ENCODE results near the gene CCL23.
"Not testable (repeated sequence)": the region's sequence is repeated elsewhere in the genome, so short reads cannot be mapped to it uniquely, and the experiment has no call there.

CCL23 gene

DNA sequence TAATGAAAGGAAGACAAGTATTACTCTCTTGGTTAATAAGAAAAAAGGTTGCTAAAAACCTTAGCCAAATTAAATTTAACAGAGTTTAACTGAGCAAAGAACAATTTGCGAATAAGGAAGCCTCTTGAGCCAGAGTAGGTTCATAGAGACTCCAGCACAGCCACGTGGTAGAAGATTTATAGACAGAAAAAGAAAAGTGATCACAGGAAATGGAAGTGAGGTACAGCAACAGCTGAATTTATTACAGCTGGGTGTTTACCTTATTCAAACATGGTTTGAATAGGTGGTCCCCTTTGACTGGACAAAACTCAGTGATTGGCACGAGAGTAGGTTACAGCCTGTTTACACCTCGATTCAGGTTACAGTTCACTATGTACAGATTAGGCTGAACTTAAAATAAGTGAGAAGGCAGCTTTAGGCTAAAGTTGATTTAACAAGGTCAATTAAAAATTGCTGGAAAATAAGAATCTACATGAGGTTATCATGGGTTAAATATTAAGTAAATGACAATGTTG, 13.1 kb downstream of the CCL23 start:
- no peak for DNase-seq

DNA sequence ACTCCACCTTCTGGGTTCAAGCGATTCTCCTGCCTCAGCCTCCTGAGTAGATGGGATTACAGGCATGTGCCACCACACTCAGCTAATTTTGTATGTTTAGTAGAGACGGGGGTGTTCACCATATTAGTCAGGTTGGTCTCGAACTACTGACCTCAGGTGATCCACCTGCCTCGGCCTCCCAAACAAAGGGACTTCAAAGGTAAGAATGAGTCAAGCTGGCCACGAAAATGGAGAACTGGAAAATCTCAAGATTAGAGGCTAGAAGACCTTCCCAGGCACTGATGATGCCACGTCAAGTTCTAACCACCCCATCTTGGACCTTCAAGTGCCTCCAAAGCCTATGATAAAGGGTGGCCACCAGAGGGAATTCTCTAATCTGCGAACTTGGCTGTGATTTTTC, 15.1 kb downstream of the CCL23 start:
- no peak for DNase-seq

DNA sequence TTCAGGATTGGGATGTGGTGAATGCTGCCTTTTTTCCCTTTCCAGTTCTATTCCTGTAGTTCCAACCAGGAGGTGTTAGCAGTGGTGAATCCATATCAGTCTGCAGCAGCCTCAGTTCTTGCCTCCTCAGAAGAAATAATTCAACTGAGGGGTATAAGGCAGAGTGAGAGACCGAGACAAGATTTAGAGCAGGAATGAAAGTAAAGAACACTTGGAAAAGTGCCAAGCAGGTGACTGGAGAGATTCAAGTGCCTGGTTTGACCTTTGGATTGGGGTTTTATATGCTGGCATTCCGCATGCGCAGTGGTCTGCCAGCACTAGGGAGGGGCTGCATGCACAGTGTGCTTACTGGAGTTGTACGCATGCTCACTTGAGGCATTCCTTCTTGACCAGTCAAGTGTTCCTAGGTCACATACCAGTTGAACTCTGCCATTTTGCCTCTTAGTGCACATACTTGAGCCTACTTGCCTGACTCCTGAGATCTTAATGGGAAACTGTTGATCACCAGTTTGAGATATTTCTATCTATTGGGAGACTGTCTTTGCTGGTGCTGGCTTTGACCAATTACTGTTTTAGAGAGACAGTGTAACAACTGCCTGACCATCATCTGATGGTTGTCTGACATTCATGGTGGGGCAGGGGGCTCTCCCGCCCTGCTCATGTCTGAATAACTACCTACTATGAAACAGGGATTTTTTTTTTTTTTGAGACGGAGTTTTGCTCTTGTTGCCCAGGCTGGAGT, 15.7 kb downstream of the CCL23 start:
- no peak for DNase-seq

DNA sequence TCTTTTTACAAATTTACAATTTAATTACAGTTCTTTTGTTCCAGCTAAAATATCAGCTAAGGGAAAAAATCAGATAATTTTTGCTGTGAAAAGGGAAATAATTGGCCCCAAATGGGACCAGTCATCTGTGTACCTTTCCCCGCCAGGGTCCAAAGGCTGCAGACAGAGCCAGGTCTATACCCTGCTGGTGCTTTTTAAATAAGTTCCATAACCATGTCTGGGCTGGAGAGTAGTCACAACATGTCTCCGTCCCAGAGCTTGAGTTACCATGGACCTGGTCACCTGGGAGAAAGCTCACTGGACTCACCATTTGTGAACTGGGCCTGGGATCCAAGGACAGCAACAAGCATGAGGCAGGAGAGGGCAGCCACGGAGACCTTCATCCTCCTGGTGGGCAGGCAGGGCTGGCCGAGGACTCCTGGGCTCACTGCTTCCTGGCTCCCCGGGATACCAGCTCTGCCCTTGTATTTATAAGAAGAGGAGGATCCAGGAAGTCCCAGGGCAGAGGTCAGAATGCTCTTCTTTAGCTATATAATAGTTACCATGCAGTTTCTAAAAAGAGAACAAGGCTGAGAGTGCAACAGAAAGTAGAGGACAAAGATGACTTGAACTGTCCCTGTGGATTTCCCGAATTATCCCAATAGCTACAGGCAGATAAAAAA, 16.5 kb downstream of the CCL23 start, which contains the start of gene CCL15:
TSS of gene CCL15 (minus strand) at position 444 of the 662 bp plus-strand sequence. CDS start at position 383, 61 bp downstream.
- no peak for DNase-seq

DNA sequence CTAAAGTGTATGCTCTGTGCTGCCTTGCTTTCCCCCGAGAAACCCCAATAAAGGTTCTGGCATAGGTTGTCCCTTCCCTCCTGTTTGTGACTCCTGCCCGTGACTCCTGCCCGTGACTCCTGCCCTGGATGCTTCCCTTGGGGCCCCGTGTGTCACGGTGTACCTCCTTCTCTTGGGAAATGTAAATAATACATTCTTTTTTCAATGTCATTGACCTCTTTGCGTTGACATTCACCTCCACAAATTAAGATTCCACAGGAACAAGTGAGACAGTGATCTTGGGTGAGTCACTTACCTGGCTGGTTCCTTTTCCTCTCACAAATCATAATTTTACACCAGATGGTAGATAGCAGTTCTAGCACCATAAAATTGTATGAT, 17.1 kb downstream of the CCL23 start:
- DNase-seq, result no peak

DNA sequence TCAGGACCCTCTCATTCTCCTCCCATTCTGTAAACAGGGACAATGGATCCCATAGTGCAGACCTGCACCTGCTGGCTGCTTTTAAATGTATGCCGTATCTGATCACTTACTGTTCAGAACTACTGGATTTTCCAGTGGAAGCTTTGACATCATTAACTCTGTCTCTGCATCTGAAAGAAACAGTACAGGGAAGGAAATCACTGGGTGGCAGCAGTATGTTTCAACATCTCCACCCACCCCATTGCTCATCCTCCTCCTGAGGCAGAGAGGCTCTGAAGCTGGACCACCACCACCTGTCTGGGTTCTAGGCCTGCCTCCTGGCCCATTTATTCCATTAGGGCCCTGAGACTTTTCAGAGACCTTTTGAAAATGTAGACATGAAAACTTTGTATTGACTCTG, 19.0 kb downstream of the CCL23 start:
- DNase-seq, result no peak

DNA sequence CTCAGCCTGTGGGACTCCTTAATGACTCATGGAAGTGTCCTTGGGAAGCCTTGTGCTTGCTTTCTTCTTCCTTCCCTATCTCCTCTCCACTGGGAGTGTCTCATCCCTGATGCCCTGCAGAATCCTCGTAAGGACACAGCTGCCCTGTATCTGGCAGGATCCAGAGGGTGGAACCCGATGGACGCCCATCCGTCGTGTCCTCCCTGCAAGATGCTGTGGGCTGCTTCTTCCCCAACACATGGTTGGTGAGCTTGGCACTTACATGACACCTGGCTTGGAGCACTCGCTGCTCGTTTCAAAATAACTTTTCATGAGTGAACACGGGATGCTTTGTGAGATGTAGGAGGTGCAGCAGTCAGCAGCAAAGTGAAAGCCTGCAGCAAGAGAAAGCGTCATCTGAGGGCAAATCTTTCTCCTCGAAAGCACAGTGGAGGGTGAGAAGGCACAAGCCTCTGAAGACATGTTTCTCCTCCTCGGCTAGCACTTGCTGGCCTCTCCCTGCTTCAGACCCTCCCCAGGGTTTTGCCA, 19.7 kb downstream of the CCL23 start:
- no peak for DNase-seq

DNA sequence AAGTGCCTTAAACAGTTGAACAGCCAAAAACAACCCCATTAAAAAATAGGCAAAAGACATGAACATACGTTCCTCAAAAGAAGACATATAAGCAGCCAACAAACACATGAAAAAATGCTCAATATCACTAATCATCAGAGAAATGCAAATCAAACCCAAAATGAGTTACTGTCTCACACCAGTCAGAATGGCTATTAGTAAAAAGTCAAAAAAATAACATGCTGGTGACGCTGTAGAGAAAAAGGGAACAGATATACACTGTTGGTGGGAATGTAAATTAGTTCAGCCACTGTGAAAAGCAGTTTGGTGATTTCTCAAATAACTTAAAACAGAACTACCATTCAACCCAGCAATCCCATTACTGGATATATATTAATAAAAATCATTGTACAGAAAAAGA, 22.4 kb downstream of the CCL23 start:
- DNase-seq, result not testable (repeated sequence)

DNA sequence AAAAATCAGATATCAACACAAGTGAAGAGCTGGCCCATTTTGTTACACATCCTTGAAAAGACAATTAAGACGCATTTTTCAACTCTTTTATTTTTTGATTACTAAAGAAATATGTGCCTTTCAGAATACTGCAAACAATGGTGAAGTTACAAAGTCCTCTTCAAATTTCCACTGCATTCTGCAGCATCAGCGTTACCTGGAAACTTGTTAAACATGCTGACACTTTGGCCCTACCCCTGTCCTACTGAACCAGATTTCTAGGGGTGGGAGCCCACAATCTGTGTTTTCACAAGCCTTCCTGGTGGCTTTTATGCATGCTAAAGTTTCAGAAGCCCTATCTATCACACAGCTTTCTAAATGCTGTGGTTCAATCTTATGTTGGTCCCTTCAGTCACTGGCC, 26.7 kb downstream of the CCL23 start:
- DNase-seq, result no peak

DNA sequence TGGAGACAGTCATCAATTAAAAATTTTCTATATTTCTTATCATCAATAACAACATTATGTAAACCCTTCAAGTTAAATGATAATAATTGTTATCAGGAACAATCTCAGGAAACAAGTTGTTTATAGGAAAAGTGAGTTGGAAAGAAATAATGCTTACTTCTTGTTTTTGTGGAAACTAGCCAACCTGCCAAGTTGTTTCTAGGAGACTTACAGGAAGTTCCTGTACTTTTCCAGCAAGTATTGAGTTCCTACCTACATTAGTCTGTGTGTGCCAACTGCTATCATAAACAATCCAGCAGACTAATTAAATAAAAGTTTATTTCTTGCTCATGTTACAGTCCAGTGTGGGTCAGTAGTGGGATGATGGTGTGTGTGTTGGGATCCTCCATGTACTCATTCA, 29.6 kb downstream of the CCL23 start:
- no peak for DNase-seq

DNA sequence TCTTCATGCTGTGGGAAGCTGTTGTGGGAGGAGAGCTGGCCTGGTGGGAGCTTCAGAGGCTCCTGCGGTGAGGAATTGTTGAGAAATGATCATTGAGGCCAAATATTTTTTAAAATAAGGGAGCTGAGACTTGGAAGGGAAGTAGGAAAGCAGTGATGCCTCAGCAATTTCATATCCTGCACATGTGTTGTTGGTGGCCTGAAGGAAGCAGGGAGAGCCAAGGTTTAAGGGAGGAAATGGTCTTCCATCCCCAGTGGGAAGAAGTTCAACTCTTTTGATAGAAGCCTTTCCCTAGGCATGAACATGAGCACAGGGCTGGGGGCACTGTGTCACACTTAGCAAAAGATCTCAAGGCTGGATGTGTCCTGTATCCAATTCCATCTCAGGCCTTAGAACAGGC, 31.1 kb downstream of the CCL23 start, which contains the start of gene CCL14:
TSS of gene CCL14 (minus strand) at position 87 of the 400 bp plus-strand sequence. CDS start at position 7, 80 bp downstream.
- no peak for DNase-seq

DNA sequence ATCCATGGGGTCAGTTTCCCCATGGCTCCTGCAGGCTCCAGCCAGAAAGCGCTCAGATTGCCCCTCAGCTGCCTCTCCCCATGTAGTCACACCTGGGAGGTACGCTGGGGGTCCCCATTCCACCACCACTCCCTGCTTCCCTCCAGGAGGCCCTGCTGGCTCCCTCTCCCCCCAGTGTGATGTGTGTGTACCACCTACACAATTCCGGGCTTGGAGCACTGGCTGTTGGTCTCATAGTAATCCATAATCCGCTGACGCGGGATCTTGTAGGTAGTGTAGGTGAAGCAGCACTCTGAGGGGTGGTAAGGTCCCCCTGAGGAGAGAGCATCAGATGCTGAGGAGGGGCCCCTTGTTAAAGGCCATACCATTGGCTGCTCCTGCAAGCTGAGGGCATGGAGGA, 33.6 kb downstream of the CCL23 start:
- DNase-seq, result no peak

DNA sequence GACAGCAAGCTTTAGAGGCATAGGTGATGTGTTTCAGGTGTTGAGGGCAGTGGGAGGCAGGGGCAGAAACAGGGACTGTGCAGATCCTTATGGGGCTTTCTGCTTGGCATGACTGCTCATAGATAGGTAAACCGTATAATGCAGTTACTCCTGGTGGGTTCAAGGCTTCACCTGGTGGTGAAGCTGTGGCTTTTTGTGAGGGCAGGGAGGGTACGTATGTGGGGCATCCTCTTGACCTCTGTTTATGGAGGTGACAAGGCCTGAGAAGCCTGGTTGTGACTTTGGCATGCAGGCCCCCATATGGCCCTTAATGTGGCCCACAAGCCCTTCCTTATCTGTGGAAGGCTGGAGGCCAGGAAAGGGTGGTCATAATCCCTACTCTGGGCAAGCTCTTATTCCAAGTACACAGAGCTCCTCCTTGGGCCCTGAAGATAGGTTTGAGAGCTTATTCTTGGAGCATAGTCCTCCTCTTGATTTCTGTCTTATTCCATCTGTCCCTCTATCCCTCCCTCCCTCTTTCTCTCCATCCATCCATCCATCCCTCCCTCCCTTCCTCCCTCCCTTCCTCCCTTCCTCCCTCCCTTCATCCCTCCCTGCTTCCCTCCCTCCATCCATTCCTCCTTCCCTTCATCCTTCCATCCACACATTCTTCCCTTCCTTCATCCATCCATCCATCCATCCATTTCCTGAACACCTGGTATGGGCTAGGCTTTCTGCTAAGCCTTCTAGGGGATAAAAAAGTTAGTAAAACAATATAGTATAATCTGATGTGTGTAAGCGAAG, 35.2 kb downstream of the CCL23 start:
- DNase-seq, result no peak

DNA sequence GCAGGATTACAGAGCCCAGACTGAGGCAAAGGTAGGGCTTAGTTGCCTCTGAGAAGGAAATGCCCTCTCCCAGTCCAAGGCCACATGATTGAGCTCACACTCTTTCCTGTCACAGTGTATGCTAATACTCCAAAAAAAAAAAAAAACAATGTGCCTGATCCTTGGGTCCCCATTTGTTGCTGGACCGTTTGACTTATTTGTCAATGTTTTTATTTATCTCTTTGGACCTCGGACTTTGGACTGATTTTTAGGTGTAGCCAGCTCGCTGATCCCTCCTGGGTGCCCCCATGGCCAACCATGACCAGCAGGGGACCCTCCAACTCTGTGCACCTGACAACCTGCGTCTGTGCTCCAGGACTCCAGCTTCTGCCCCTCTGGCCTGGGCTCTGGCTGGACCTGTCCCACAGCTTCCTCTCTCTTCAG, 35.9 kb downstream of the CCL23 start:
- no peak for DNase-seq

DNA sequence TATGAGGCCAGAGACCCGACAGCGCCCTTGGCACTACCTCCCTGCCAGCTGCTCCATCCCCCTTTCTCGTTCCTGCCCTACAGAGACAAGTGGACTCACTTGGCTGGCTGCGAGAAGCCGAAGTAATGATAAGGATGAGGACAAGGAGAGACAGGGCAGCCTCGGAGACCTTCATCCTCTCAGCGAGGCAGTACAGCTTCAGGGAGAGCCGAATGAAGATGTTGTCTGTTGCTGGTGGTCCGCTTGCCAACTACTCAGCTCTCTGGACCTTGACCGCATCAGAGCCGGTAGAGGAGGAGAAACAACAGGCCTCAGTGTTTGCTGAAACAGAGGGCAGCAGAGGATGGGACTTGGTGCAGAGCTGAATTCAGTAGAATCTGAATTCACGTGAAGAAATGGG, 36.5 kb downstream of the CCL23 start, which contains the start of gene CCL16:
TSS of gene CCL16 (minus strand) at position 252 of the 400 bp plus-strand sequence. CDS start at position 175, 77 bp downstream.
- no peak for DNase-seq

DNA sequence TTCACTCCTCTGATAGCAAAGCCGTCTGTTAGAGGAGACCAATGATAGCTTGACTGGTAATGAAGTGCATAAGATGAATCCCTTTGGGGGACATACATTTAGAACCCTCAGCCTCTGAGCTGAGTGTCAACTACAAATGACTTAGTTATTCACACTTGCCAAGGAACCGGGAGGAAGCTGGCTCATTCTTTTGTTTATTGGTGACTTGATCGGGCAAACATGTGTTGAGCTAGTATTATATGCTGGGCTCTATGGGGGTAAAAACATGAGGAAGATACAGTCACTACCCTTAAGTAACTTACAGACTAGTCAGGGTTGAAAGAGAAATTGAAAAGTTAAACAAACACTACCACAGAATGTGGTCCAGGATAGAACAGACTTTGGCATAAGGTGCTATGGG, 39.4 kb downstream of the CCL23 start:
- DNase-seq, result no peak

DNA sequence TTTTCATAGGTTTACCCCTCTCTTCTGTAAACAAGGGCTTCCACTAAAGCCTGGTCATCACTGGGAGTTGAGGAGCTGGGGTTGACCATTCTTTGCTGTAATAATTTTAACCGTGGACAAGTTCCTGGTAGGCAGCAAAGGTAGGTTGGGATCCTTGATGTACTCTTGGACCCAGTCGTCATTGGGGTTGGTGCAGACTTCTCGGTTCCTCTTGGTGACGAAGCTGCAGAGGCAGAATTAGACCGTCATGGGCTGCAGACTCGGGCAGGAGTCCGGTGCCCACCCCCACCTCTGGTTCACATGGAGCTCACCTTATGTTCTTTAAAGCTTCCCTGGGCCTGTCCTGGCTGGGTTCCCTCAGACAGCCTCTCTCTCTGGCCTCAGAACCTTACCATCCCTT, 40.3 kb downstream of the CCL23 start:
- no peak for DNase-seq

DNA sequence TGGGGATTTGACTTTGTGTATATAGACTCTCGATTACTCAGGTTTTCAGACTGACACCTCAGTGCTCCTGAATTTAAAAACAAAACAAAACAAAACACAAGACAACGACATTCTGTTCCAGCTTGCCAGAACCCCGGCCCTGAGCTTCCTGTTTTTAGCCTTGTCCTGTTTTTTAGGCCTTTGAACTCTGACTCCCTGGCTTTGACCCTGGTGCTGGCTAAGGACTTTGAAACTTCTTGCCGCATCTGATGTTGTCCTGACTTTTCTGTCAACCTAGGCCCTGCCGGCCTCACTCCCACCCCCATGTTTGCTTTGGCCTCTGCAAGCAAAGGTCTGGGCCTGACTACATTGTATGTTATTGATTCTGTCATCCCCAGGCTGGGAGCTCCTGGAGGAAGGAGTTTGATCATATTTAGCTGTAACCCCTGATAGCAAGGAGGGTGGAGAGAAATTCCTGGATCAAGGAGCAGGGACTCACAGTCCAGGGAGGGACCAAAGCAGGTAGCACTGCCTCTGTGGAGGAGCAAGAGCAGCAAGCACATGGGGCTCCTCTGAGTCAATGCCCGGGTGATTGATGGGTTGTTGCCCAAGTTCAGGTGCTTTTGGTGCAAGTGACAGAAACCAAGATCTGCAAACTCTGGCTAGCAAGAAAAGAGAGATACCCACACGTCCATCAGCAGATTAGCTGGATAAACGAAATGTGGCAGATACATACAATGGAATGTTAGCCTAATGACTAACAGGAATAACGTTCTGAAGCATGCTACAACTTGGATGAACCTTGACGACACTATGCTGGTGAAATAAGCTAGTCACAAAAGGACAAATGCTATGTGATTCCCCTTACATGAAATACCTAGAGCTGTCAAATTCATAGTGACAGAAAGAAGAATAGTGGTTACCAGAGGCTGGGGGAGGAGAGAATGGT, 44.2 kb downstream of the CCL23 start:
- DNase-seq, result no peak

DNA sequence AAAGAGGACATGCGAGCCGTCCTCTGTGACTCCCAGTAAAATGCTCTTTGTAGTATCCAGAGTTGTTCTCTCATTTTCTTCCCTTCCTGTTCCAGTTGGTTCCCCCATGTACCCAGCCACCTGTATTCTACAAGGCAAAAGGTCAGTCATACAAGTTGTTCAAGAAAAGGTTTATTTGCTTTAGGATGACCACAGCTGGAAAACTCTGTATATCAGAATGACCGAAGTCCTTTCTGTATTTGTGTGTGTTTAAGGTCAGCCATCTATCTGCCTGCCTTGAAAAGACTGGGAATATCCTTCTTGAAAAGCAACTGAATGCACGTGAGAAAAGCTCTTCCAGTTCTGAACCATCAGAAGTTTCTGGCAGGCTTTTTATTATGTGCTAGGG, 44.8 kb downstream of the CCL23 start:
- DNase-seq, result no peak

DNA sequence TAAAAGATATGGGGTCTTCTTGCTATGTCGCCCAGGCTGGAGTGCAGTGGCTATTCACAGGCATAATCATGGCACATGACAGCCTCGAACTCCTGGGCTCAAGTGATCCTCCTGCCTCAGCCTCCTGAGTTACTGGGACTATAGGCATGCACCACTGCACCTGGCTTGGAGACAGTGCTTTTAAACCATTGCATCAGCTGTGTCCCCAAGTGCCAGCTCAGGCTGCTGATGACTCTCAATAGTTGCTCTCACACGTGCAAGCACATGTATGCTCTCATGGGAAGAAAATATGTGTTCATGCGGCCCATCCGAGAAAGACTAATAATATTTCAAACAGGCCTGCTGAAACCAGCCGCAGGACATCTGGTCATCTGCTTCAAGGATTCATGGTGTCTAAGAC, 45.2 kb downstream of the CCL23 start:
- DNase-seq, result no peak

DNA sequence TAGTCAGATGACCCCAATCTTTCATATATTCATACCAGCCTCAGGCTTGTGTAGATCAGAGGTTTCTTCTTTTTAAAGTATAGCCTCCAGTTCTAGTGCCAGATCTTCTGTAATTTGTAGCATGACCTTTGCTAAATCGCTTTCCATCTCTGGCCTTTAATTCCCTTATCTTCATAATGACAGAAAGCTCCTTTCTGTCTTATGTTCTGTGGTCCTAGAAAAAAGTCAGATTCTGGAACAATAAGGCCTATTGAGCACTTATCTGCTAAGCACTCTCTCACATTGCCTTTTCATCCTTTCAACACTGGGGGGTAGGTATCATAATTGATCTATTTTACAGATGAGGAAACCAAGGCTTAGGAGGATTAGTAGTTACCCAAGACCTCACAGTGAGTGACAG, 45.7 kb downstream of the CCL23 start:
- no peak for DNase-seq
